Gastroesophageal sphincter (tissue), 4 donors: Measurements from ENCODE around the gene MYRF. TPM values are rescaled to one million over a fixed set of nuclear protein-coding genes. Genes with fewer than 3 reads are reported as not detected.

Experiments
- ATAC-seq: fragments of 150-250 bp; one replicate; pipeline ENCODE4 v1.9.1; 2016; ENCODE audit warnings: mild to moderate bottlenecking, moderate library complexity
- H3K27ac ChIP-seq, 4 donors: fragments of 200-600 bp; sonication (generic) in 3 of 4; 1 replicate in 3 of 4; 2 replicates in 1 of 4; pipeline ENCODE4 v1.5.1; 2016 to 2019
- H3K27me3 ChIP-seq: fragments of 200-600 bp; sonication (generic); one replicate; pipeline ENCODE4 v1.5.1; 2019
- H3K36me3 ChIP-seq, 2 donors: fragments of 200-600 bp; sonication (generic); one replicate each; pipeline ENCODE4 v1.5.1; 2019; ENCODE audit warnings: control low read depth in 1 of 2
- H3K4me1 ChIP-seq, 3 donors: fragments of 200-600 bp; sonication (generic); 1 replicate in 2 of 3; 2 replicates in 1 of 3; pipeline ENCODE4 v1.5.1; 2016 to 2019; ENCODE audit warnings: control low read depth in 2 of 3
- H3K4me3 ChIP-seq, 2 donors: fragments of 200-600 bp; sonication (generic); one replicate each; pipeline ENCODE4 v1.5.1; 2019; ENCODE audit warnings: mild to moderate bottlenecking in 1 of 2, moderate library complexity in 1 of 2
- H3K9me3 ChIP-seq, 3 donors: fragments of 200-600 bp; sonication (generic); one replicate each; pipeline ENCODE4 v1.5.1; 2017 to 2019; ENCODE audit warnings: control low read depth in 2 of 3
- EP300 ChIP-seq: sonication (generic); formaldehyde crosslinking; IDR thresholded peaks from one replicate; pipeline ENCODE4 v1.6.1; 2017; ENCODE audit warnings: antibody characterized with exemption, mild to moderate bottlenecking
- POLR2A ChIP-seq, 2 donors: fragments of 450-650 bp; IDR thresholded peaks; one replicate each; pipeline ENCODE4 v1.6.1; 2017; ENCODE audit warnings: antibody characterized with exemption in 2 of 2, mild to moderate bottlenecking in 2 of 2, moderate library complexity in 1 of 2
- POLR2AphosphoS5 ChIP-seq: sonication (generic); formaldehyde crosslinking; IDR thresholded peaks from one replicate; pipeline ENCODE4 v1.6.1; 2017; ENCODE audit warnings: antibody characterized with exemption
- WGBS, 2 donors: methylation state at CpG; one replicate each; pipeline ENCODE4 v1.1.5; 2018; ENCODE audit warnings: low coverage in 1 of 2; 5-methylcytosine and 5-hydroxymethylcytosine counted together
- total RNA-seq, 4 donors: library from RNA; depleted of rRNA; stranded (reverse); fragments of >200 nt; gene quantifications; one replicate each; pipeline ENCODE4 v1.1.0, GENCODE V29; 2016
- TF ChIP-seq, protein P1 (sequence below), 4 experiments: fragments of 200-600 bp in 2 of 4; fragments of 450-650 bp in 2 of 4; sonication (generic) in 1 of 4; IDR thresholded peaks; one replicate each; pipeline ENCODE4 v1.5.1; 2017 to 2019; ENCODE audit warnings: antibody characterized with exemption in 4 of 4, mild to moderate bottlenecking in 2 of 4, moderate library complexity in 2 of 4

The MYRF gene
- total RNA-seq, 4 donors from 2014 or later = 0.10 to 0.78 (median 0.19) TPM

DNA sequence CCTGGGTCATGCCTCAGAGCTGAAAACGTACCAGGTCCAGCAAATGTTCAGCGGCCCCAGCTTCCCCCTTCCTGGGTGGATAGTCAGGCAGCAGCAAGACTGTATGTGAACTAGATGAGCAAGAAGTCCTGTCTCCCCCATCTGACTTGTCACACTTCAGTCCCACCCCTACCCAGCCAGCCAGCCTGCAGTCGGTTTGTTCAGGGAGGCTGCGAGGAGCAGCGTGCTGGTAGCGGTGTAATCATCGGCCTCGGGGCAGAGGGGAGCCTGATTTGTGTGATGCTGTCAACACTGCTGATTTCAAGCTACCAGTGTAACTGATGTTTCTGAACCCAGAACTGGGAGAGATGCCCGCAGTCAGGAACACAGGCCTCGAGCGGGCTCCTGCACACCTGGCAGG is 30.4 kb downstream of the MYRF start:
- Histone ChIP-seq H3K36me3 (peaks cover 0 to 73% of the 10 kb centered on the region in 2 donors), H3K4me1 (peaks cover 0 to under 1% (median 0%) of the 10 kb centered on the region in 3 donors), H3K9me3 (no peaks in the 10 kb centered on the region), H3K27ac (no peak overlapping the region), H3K4me3 (no peak overlapping the region), H3K27me3 (no peaks in the 10 kb centered on the region)
- 76% methylated on average over 8 of the region's 11 CpGs; no CpG with 5 or more reads in 1 of the 2 donors for WGBS, 2 donors
- no peak for ATAC-seq
- TF ChIP-seq POLR2A (IDR thresholded peaks at IDR 0.05) = no peak
- TF ChIP-seq, protein P1, sequence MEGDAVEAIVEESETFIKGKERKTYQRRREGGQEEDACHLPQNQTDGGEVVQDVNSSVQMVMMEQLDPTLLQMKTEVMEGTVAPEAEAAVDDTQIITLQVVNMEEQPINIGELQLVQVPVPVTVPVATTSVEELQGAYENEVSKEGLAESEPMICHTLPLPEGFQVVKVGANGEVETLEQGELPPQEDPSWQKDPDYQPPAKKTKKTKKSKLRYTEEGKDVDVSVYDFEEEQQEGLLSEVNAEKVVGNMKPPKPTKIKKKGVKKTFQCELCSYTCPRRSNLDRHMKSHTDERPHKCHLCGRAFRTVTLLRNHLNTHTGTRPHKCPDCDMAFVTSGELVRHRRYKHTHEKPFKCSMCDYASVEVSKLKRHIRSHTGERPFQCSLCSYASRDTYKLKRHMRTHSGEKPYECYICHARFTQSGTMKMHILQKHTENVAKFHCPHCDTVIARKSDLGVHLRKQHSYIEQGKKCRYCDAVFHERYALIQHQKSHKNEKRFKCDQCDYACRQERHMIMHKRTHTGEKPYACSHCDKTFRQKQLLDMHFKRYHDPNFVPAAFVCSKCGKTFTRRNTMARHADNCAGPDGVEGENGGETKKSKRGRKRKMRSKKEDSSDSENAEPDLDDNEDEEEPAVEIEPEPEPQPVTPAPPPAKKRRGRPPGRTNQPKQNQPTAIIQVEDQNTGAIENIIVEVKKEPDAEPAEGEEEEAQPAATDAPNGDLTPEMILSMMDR (IDR thresholded peaks at IDR 0.05) = no peak

DNA sequence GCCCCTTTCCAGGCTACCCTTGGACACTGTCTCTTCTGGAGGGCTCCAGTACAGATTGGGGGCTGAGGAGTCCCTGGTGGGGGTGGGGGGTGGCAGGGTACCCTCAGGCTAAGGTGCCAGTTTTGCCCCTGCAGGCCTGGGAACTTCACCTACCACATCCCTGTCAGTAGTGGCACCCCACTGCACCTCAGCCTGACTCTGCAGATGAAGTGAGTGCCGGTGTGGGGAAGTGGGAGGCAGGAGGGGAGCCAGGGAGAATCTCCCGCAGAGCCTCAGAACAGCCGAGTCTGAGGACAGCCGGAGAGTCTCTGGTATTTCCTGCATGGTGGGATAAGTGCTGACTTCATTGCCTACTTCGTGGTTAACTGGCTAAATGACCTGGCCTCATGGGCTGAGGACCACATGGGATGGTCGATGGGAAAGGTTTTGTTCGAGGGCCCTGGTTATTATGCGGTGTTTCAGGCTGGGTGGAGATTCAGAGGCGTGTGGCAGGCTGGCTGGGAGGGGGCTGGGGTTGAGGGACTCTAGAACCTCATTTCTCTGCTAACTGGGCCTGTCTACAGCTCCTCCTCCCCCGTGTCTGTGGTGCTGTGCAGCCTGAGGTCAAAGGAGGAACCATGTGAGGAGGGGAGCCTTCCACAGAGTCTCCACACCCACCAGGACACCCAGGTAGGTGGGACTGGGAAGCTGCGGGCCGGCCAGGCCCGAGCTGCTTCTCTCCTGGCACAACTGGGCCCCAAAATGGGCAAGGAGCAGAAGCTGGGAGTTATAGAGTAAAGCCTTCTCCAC is 31.5 kb downstream of the MYRF start:
- Histone ChIP-seq H3K27ac (no peak overlapping the region), H3K4me1 (no peaks in the 10 kb centered on the region), H3K36me3 (peaks cover 0 to 83% of the 10 kb centered on the region in 2 donors), H3K4me3 (no peak overlapping the region), H3K9me3 (no peaks in the 10 kb centered on the region), H3K27me3 (no peaks in the 10 kb centered on the region)
- WGBS, 2 donors = 63 to 86% methylated on average over 4 to 8 of the region's 13 CpGs
- ATAC-seq = no peak
- TF ChIP-seq POLR2A (IDR thresholded peaks at IDR 0.05) (no peak), POLR2AphosphoS5 (no peak), EP300 (no peak)
- TF ChIP-seq, protein P1 (IDR thresholded peaks at IDR 0.05) = no peak

DNA sequence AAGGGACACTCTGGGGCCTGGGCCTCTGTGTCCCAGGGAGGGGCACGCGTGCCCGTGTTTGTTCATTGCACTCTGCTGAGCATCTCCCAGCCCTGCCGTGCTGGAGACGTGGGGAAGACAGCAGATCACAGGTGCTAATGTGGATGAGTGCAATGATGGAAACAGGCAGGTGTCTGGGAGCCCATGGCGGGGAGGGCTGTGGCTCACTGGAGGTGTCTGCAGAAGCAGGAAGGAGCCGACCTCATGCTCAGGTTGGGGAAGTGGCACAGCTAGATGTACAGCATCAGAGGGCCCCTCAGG is 32.0 kb downstream of the MYRF start:
- Histone ChIP-seq H3K36me3 (peaks cover 0 to 83% of the 10 kb centered on the region in 2 donors), H3K4me3 (no peak overlapping the region), H3K4me1 (no peaks in the 10 kb centered on the region), H3K27ac (no peak overlapping the region), H3K9me3 (no peaks in the 10 kb centered on the region), H3K27me3 (no peaks in the 10 kb centered on the region)
- ATAC-seq = no peak
- WGBS, 2 donors = no CpG with 5 or more reads among the region's 7 CpGs
- TF ChIP-seq POLR2AphosphoS5 = no peak

DNA sequence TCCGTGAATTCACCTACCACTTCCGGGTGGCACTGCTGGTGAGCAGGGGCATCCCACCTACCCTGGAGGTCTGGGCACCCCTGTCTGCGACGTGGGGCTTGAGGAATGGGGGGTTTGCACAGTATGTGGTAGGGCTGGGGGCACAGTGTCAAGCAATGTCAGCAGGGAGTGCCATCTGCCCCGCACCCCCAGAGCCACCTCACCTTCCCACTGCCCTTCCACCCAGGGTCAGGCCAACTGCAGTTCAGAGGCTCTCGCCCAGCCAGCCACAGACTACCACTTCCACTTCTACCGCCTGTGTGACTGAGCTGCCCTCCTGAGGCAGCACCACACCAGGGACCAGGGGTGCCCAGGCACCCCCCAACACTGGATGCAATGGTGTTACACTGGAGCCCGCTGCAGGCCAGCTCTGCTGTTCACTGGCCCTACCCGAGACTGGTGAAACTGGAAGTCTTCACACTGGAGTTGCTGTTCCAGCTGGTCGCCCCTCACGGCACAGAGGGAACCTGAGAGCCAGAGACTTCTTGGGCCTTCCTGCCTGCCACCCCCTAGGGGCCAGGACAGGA is 33.5 kb downstream of the MYRF start:
- WGBS, 2 donors = 80% methylated on average over 1 of the region's 11 CpGs; no CpG with 5 or more reads in 1 of the 2 donors
- H3K36me3 ChIP-seq = peaks cover 0 to 91% of the 10 kb centered on the region in 2 donors
- TF ChIP-seq, protein P1 (IDR thresholded peaks at IDR 0.05) = no peak
- TF ChIP-seq POLR2A (IDR thresholded peaks at IDR 0.05) = no peak
- TF ChIP-seq POLR2AphosphoS5 = no peak
- TF ChIP-seq EP300 = no peak
- ATAC-seq = no peak
- H3K9me3 ChIP-seq = no peaks in the 10 kb centered on the region
- no peak overlapping the region for H3K4me3 ChIP-seq
- H3K4me1 ChIP-seq = peaks cover 0 to 13% (median 1%) of the 10 kb centered on the region in 3 donors
- no peaks in the 10 kb centered on the region for H3K27me3 ChIP-seq
- H3K27ac ChIP-seq = no peak overlapping the region

DNA sequence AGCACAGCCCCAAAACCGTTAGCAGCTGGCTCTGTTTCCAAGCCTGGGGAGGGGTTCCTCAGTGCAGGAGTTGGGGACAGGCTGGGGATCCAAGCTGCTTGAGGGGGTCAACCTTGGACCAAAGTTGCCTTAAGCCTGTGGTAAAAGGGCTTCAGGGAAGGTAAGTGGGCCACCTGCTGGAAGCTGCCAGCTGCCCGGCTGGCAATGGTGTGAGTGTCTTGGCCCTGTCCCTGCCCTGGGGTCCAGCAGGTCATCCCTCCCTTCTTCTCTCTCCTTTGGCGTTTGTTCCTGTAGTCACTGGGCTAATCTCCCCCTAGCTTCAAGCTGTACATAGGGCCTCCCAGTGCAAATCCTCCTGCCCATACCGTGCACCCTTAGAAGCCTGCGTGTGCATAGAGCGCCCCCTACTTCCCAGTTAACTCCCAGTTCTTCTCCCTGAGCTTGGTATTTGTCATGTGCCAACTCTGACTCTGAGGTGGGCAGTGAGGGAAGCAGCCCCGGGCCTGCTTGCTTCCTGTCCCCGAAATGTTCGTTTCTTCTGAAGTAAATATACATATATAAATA is 35.6 kb downstream of the MYRF start:
- ATAC-seq = no peak
- H3K27ac ChIP-seq = no peak overlapping the region

More for the DNA sequence above, 35.6 kb downstream of the MYRF start:
- Histone ChIP-seq H3K4me1 (peaks cover 0 to 25% (median 12%) of the 10 kb centered on the region in 3 donors), H3K36me3 (peaks cover 0 to 74% of the 10 kb centered on the region in 2 donors), H3K9me3 (no peaks in the 10 kb centered on the region), H3K4me3 (no peak overlapping the region), H3K27me3 (no peaks in the 10 kb centered on the region)
- 29 to 34% methylated on average over 5 to 7 of the region's 9 CpGs for WGBS, 2 donors
- TF ChIP-seq, protein P1 (IDR thresholded peaks at IDR 0.05) = peak in 1 of 4 experiments; percentile 34
- TF ChIP-seq POLR2AphosphoS5 = no peak
